Measurements from ENCODE around the gene C1QTNF1. TPM values are rescaled to one million over a fixed set of nuclear protein-coding genes. Genes with fewer than 3 reads are reported as not detected.

Gene C1QTNF1
- polyA plus RNA-seq, 1 of the 3 experiments (the other 2 are of a cell fraction): 14.3 TPM

DNA sequence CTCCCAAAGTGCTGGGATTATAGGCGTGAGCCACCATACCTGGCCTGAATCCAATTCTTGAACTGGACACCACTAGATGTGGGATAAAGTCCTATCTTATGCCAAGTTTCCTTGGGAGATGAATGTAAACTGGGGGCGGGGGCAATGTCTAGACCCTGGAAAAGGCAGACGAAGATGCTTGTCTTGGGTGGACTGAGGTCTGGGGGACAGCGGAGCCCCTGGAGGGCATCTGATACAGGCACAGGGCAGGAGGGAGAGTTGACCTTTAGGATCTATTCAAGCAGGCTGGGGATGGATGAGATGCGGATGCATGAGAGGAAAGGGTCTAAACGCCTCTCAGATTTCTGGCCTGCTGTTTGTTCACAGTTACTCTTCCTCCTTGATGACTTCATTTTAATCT, 11.7 kb downstream of the C1QTNF1 start (continued):
- TF ChIP-seq, protein P1, sequence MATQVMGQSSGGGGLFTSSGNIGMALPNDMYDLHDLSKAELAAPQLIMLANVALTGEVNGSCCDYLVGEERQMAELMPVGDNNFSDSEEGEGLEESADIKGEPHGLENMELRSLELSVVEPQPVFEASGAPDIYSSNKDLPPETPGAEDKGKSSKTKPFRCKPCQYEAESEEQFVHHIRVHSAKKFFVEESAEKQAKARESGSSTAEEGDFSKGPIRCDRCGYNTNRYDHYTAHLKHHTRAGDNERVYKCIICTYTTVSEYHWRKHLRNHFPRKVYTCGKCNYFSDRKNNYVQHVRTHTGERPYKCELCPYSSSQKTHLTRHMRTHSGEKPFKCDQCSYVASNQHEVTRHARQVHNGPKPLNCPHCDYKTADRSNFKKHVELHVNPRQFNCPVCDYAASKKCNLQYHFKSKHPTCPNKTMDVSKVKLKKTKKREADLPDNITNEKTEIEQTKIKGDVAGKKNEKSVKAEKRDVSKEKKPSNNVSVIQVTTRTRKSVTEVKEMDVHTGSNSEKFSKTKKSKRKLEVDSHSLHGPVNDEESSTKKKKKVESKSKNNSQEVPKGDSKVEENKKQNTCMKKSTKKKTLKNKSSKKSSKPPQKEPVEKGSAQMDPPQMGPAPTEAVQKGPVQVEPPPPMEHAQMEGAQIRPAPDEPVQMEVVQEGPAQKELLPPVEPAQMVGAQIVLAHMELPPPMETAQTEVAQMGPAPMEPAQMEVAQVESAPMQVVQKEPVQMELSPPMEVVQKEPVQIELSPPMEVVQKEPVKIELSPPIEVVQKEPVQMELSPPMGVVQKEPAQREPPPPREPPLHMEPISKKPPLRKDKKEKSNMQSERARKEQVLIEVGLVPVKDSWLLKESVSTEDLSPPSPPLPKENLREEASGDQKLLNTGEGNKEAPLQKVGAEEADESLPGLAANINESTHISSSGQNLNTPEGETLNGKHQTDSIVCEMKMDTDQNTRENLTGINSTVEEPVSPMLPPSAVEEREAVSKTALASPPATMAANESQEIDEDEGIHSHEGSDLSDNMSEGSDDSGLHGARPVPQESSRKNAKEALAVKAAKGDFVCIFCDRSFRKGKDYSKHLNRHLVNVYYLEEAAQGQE (IDR thresholded peaks at IDR 0.05; ENCODE audit: low read depth, low read length): no peak
- no peak for TF ChIP-seq RXRA (IDR thresholded peaks at IDR 0.05; ENCODE audit: borderline replicate concordance, low read depth)
- TF ChIP-seq FOSL2 (IDR thresholded peaks at IDR 0.05; ENCODE audit: borderline replicate concordance, low read depth): no peak
- no peak for TF ChIP-seq RFX5 (IDR thresholded peaks at IDR 0.05; ENCODE audit: low read length)
- no peak for TF ChIP-seq EP300 (IDR thresholded peaks at IDR 0.05; ENCODE audit: borderline replicate concordance in 1 of 2, low read depth in 1 of 2, low read length in 1 of 2)
- TF ChIP-seq, protein P2, sequence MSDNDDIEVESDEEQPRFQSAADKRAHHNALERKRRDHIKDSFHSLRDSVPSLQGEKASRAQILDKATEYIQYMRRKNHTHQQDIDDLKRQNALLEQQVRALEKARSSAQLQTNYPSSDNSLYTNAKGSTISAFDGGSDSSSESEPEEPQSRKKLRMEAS (IDR thresholded peaks at IDR 0.05; ENCODE audit: low read depth): no peak

DNA sequence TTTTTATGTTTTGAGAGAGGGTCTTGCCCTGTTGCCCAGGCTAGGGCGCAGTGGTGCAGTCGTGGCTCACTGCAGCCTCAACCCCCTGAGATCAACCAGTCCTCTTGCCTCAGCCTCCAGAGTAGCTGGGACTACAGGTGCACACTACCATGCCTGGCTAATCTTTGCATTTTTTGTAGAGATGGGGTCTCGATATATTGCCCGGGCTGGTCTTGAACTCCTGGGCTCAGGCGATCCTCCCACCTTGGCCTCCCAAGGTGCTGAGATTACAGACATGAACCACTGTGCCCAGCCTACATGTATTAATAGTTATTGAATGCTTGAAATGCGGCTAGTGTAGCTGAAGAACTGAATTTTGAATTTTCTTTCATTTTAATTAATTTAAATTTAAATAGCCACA, 12.2 kb downstream of the C1QTNF1 start:
- CTCF ChIA-PET: interaction anchor here (0.8 to 22.0 kb wide), 14 partner anchors 7 to 365 kb away, joined by 3 to 405 read pairs (median 5); no protein-coding TSS in a partner anchor
- Histone ChIP-seq H3K4me1 (ENCODE audit: control insufficient read depth in 1 of 2, insufficient read depth in 2 of 2, low read depth in 1 of 2, low read length in 1 of 2) (peaks cover 10 to 16% of the 10 kb centered on the region in 2 experiments; a peak in 3 of 4 replicates), H3K27ac (ENCODE audit: low read depth in 2 of 2, low read length in 1 of 2) (peak overlapping the region in 1 of 2 experiments; percentile 47; a peak in 2 of 4 replicates), H3K9me2 (no peaks in the 10 kb centered on the region), H3K4me2 (0 out of 2 replicates have a peak overlapping the region, but pooled peaks have one; percentile 38), H3K9me3 (no peaks in the 10 kb centered on the region), H3K79me2 (ENCODE audit: insufficient read depth) (no peaks in the 10 kb centered on the region), H3K36me3 (replicated peaks in 1 of 2; ENCODE audit: control insufficient read depth in 1 of 2, insufficient read depth in 2 of 2, low read length in 1 of 2) (no peaks in the 10 kb centered on the region), H3K27me3 (ENCODE audit: insufficient read depth) (no peaks in the 10 kb centered on the region), H3F3A (replicated peaks; ENCODE audit: insufficient read depth) (peaks cover 3% of the 10 kb centered on the region), H4K20me1 (ENCODE audit: insufficient read depth) (no peaks in the 10 kb centered on the region), H2AFZ (ENCODE audit: low read depth) (no peak overlapping the region), H3K9ac (no peak overlapping the region), H3K4me3 (ENCODE audit: low read depth in 2 of 2, low read length in 1 of 2) (no peak overlapping the region)
- POLR2A ChIA-PET: interaction anchor here (1.5 kb wide), 1 partner anchor 8 kb away, joined by 3 read pairs; no protein-coding TSS in a partner anchor
- TF ChIP-seq ELF1 (IDR thresholded peaks at IDR 0.05) (no peak), POLR2AphosphoS5 (IDR thresholded peaks at IDR 0.05; ENCODE audit: low read depth, low read length) (no peak), YY1 (IDR thresholded peaks at IDR 0.05; ENCODE audit: low read depth) (no peak)
- WGBS (ENCODE audit: low lambda C conversion rate): 92% methylated on average over 6 of the region's 6 CpGs
- DNase-seq: no peak

DNA sequence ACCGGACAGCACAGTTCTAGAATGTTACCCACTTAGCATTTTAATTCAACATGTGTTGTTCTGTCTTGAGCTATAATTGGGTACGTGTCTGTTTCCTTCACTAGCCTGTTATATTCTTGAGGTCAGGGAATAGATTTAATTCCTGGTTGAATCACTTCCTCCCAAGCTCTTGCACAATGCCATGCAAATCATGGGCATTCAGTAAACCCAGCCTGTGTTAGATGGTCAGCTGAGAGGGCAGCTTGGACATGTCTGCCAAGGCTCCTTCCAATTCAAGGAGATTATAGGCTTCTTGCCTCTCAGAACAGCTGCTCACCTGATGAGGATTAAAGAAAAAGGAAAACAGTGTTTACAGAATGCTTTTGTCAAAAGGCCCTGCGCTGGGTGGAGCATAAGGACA, 12.6 kb downstream of the C1QTNF1 start:
- H2AFZ ChIP-seq (ENCODE audit: low read depth): peak overlapping the region; percentile 63; the same call in 1 of the 2 replicates
- peaks cover 10 to 16% of the 10 kb centered on the region in 2 experiments; a peak in 3 of 4 replicates for H3K4me1 ChIP-seq (ENCODE audit: control insufficient read depth in 1 of 2, insufficient read depth in 2 of 2, low read depth in 1 of 2, low read length in 1 of 2)
- peak overlapping the region; percentile 2 to 47; a peak in 2 of 4 replicates for H3K27ac ChIP-seq (ENCODE audit: low read depth in 2 of 2, low read length in 1 of 2)
- H3K36me3 ChIP-seq (replicated peaks in 1 of 2; ENCODE audit: control insufficient read depth in 1 of 2, insufficient read depth in 2 of 2, low read length in 1 of 2): no peaks in the 10 kb centered on the region
- H3K79me2 ChIP-seq (ENCODE audit: insufficient read depth): no peaks in the 10 kb centered on the region
- no peaks in the 10 kb centered on the region for H3K9me2 ChIP-seq
- CTCF ChIA-PET: interaction anchor here (0.8 to 22.0 kb wide), 14 partner anchors 7 to 364 kb away, joined by 3 to 405 read pairs (median 5); no protein-coding TSS in a partner anchor
- H4K20me1 ChIP-seq (ENCODE audit: insufficient read depth): no peaks in the 10 kb centered on the region
- no peak overlapping the region for H3K4me3 ChIP-seq (ENCODE audit: low read depth in 2 of 2, low read length in 1 of 2)
- H3K9ac ChIP-seq: no peak overlapping the region
- no peaks in the 10 kb centered on the region for H3K27me3 ChIP-seq (ENCODE audit: insufficient read depth)
- POLR2A ChIA-PET: interaction anchor here (1.5 kb wide), 1 partner anchor 8 kb away, joined by 3 read pairs; no protein-coding TSS in a partner anchor
- H3K9me3 ChIP-seq: no peaks in the 10 kb centered on the region
- DNase-seq: no peak
- WGBS (ENCODE audit: low lambda C conversion rate): 47% methylated on average over 3 of the region's 3 CpGs
- peak overlapping the region; percentile 38; the same call in 1 of the 2 replicates for H3K4me2 ChIP-seq
- H3F3A ChIP-seq (replicated peaks; ENCODE audit: insufficient read depth): peaks cover 3% of the 10 kb centered on the region
- no peak for TF ChIP-seq SIN3A (IDR thresholded peaks at IDR 0.05; ENCODE audit: borderline replicate concordance, low read depth, low read length)
- TF ChIP-seq JUND (IDR thresholded peaks at IDR 0.05): no peak; the same call in 1 of the 2 replicates
- TF ChIP-seq, protein P3, sequence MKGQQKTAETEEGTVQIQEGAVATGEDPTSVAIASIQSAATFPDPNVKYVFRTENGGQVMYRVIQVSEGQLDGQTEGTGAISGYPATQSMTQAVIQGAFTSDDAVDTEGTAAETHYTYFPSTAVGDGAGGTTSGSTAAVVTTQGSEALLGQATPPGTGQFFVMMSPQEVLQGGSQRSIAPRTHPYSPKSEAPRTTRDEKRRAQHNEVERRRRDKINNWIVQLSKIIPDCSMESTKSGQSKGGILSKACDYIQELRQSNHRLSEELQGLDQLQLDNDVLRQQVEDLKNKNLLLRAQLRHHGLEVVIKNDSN (IDR thresholded peaks at IDR 0.05; ENCODE audit: borderline replicate concordance, low read depth): no peak
- TF ChIP-seq, protein P4, sequence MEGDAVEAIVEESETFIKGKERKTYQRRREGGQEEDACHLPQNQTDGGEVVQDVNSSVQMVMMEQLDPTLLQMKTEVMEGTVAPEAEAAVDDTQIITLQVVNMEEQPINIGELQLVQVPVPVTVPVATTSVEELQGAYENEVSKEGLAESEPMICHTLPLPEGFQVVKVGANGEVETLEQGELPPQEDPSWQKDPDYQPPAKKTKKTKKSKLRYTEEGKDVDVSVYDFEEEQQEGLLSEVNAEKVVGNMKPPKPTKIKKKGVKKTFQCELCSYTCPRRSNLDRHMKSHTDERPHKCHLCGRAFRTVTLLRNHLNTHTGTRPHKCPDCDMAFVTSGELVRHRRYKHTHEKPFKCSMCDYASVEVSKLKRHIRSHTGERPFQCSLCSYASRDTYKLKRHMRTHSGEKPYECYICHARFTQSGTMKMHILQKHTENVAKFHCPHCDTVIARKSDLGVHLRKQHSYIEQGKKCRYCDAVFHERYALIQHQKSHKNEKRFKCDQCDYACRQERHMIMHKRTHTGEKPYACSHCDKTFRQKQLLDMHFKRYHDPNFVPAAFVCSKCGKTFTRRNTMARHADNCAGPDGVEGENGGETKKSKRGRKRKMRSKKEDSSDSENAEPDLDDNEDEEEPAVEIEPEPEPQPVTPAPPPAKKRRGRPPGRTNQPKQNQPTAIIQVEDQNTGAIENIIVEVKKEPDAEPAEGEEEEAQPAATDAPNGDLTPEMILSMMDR (IDR thresholded peaks at IDR 0.05): no peak
- TF ChIP-seq TEAD4 (IDR thresholded peaks at IDR 0.05; ENCODE audit: borderline replicate concordance, insufficient read depth): no peak
- no peak for TF ChIP-seq SMC3 (IDR thresholded peaks at IDR 0.05; ENCODE audit: low read depth, low read length)
- TF ChIP-seq, protein P5, sequence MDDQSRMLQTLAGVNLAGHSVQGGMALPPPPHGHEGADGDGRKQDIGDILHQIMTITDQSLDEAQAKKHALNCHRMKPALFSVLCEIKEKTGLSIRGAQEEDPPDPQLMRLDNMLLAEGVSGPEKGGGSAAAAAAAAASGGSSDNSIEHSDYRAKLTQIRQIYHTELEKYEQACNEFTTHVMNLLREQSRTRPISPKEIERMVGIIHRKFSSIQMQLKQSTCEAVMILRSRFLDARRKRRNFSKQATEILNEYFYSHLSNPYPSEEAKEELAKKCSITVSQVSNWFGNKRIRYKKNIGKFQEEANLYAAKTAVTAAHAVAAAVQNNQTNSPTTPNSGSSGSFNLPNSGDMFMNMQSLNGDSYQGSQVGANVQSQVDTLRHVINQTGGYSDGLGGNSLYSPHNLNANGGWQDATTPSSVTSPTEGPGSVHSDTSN (IDR thresholded peaks at IDR 0.05): peak; percentile 54; the same call in 1 of the 2 replicates
- TF ChIP-seq RAD21 (IDR thresholded peaks at IDR 0.05; ENCODE audit: low read length): no peak
- TF ChIP-seq POLR2AphosphoS5 (IDR thresholded peaks at IDR 0.05; ENCODE audit: low read depth, low read length): peak; percentile 76; the same call in 1 of the 2 replicates

All from SK-N-SH (cell line).